Renal cortex interstitium (tissue), 11 donors: Measurements from ENCODE around the gene HTR3A. TPM values are rescaled to one million over a fixed set of nuclear protein-coding genes. Genes with fewer than 3 reads are reported as not detected.

Experiments used
- DNase-seq, 11 donors: peaks; one replicate each; pipeline ENCODE4 v3.0.0-alpha.2; 2013; ENCODE audit warnings: low read depth in 9 of 11, low spot score in 4 of 11; ENCODE audit errors: extremely low read depth in 1 of 11
- polyA plus RNA-seq, 3 donors: library from polyadenylated mRNA; unstranded; fragments of 120-200 nt; gene quantifications; one replicate each; pipeline ENCODE4 v1.2.1, GENCODE V29; 2013; ENCODE audit not compliant: insufficient read length in 3 of 3

HTR3A gene
- polyA plus RNA-seq, 3 donors = 0.07 to 0.30 (median 0.22) TPM

- no peak for DNase-seq
Measured at GRCh38 chr11:114008331-114008730, 33.4 kb downstream of the HTR3A start.

DNA sequence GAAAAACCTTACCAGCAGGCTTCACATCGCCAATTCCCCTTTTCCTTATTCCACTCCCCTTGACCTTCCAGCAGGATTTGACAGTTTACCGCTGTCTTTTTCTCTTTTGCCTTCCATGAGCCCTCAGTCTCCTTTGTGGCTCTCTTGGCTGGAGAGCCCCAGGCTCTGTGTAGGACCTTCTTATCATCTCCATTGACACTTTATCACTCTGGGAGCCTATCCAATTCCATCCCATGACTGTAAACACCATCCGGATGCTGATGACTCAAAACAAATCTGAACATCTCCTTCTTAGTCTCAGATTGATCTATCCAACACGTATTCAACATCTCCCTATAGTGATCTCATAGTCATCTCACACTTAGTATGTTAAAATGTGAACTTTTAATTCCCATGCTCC is 36.0 kb downstream of the HTR3A start:
- DNase-seq = no peak

DNA sequence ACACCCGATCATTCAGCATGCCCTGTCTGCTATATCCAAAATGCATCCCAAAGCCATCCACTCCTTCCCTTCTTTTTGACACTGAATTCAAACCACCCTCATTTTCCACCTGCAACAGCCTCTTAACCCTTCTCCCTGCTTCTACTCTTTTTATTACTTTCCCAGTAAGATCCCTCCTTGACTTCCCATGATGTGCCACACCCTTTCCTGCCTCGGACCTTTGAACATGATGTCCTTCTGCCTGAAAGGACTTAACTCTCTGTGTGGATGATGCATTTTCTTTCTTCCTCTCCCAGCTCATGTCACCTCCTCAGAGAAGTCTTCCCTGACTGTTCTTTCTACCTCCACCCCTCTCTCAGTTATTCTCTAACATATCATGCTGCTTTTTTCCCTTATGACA is 36.5 kb downstream of the HTR3A start:
- DNase-seq = no peak

DNA sequence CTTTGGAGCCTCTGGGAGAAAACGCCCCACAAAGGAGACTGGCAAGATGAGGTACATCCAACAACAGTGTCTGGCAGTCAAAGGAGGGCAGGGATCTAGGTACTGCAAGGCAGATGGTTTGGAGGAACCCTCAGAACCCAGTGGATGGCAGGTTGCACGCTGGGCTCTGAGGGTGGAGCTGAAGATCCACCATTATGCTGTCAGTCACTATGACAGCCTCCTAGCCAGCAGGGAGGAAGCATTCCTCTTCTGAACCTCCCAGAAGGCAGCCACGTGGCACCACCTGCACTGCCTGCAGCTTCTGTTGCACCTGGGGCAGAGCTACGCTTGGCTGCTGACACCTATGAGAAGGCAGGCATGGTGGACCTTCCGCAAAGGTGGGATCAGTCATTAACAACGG is 40.2 kb downstream of the HTR3A start:
- DNase-seq = no peak

- DNase-seq = no peak
Measured at GRCh38 chr11:114016986-114017385, 42.1 kb downstream of the HTR3A start.

GRCh38 chr11:114017723-114018122 is 42.8 kb downstream of the HTR3A start:
- no peak for DNase-seq

- no peak for DNase-seq
Measured at GRCh38 chr11:114019046-114019445, 44.1 kb downstream of the HTR3A start.

DNA sequence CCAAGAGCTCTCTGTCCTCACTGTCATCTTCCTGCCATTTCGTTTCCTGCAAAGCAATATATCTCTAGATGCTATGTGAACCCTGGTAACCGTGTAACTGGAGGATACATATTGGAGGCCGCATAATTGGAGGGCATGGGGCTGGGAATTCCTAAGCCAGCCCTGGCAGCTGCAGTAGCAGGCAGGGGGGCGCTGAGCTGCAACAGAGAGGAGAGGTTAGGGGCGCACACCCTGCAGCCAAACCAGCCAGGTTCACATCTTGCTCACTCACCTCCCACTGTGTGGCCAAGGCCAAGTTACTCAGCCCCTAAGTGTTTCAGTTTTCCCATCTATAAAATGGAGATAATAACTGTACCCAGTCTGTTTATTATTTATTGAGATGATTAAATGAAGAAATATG is 44.7 kb downstream of the HTR3A start:
- DNase-seq = no peak

- no peak for DNase-seq
Measured at GRCh38 chr11:114025329-114025907, 50.5 kb downstream of the HTR3A start.

DNA sequence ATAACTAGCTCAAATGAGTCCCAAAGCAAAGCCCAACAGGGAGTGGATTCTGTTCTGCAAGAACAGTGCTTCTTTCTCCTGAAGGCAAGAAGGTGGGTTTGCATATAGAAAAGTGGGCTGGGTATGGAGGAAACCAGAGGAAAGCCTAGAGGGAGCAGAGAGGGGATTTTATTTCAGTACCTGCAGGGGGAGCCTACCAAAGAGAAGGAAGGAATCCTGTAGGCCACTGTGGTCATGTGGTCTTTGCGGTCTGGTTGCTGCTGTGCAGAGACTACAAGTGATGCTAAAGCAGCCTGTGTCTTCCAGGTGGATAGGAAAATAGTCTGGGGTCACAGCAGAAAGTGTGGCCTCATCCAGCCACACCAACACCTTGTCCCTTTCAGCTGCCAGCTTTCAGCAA is 51.4 kb downstream of the HTR3A start:
- no peak for DNase-seq

GRCh38 chr11:114027391-114027790 is 52.5 kb downstream of the HTR3A start:
- no peak for DNase-seq

GRCh38 chr11:114027926-114028325 is 53.0 kb downstream of the HTR3A start:
- DNase-seq = no peak

- no peak for DNase-seq
Measured at GRCh38 chr11:114031246-114031966, 56.5 kb downstream of the HTR3A start.

DNA sequence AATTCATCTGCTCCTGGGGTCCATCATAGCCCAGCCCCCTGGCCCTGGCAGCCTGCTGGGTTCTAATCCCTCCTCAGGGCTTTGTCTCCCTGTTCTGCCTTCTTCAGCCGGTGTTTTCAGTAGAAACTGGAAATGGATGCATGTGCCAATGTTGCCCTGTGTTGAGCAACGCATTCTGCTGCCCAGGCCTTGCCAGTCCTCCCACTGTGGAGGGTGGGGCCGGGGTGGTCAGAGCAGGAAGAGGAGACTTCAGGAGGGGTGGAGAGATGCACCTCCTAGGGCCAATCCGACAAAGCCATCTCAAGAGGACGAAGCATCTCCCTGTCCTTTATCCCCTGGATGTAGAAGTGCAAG is 57.0 kb downstream of the HTR3A start:
- DNase-seq = no peak

DNA sequence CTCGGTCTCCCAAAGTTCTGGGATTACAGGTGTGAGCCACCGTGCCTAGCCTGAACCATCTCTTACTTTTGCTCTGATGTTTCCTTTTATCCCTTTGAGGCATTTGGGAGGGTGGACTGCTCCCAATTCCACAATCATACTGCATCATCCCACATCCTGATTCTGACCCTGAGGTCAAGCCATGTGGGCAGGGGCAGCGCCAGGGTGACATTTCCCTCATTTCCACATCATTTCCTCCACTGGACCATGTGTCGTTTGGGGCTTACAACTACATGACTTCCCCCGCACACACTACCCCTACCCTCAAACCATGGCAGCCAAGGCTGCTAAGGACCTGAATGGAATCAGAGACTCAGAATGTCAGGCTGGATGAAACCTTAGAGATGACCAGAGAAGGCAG is 58.2 kb downstream of the HTR3A start:
- DNase-seq = no peak

DNA sequence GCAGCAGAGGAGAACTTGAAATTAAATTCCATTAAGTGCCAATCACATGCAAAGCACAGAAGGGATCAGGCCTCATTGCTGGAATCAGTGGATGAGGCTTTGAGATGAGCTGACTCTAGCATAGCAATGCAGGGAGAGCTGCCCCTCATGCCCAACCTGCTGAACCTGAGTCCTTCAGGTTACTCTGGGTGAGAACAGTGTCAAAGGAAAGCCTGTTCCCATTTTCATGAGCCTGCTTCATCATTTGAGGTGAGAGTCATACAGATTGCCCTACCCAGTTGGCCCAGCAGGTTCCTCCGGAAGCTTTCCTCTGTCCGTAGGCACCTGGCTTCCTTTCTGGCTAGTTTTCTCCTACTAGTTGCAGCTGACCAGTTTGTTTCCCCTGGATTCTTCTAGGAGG is 58.7 kb downstream of the HTR3A start:
- no peak for DNase-seq

DNA sequence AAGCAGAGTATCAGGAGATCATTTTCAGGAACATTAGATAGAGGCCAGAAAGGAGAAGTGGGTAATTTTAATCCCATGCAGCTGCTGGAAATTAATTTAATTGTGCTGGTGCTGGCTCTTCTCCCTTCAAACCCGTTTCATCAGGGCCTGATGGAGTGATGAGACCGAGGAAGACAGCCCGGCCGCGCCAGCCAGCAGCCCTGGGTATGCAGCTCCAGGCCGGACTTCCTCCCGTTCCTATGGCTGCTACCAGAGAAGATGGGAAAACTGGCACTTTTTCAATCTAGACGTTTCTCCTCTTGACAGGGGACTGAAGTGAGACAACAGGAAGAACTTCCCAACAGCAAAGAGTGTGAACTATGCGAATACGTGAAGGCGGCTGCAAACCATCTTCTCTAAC is 60.0 kb downstream of the HTR3A start:
- DNase-seq = no peak

- peak in 8 of 11 donors; percentile 32 to 60 (median 45) for DNase-seq
Measured at GRCh38 chr11:114036147-114036811, 61.4 kb downstream of the HTR3A start.

- no peak for DNase-seq
Measured at GRCh38 chr11:114036958-114037357, 62.0 kb downstream of the HTR3A start.

DNA sequence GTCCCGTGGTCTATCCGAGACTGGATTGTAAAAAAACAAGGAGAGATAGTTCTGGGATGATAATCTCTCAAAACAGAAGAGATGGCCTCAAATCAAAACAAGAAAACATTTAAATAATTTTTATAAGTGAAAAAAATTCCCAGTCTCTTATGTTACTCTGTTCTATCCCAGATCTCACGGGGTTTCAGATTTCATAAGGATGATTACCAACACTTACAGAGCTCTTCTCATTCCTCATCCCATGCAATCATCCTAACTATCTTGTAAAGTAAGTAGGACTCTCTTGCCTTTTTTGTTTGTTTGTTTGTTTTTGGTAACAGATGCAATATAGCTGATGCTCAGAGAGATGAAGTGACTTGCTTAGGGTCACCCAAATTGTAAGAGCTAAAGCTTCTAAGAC is 64.6 kb downstream of the HTR3A start:
- no peak for DNase-seq
